K562 (cell line): Measurements from ENCODE around the gene ATP2A2. TPM values are rescaled to one million over a fixed set of nuclear protein-coding genes. Genes with fewer than 3 reads are reported as not detected.
A peak's percentile ranks its signal among the peaks of the same experiment; 100 is the strongest.

ENCODE experiments used
- ATAC-seq: fragments of 200-7000 bp; cut with Tn5 transposase; 3 replicates; pipeline ENCODE4 v1.9.1; 2020; ENCODE audit warnings: moderate library complexity
- BruUV-seq: library from RNA; stranded (reverse); fragments of 400-500 nt; replicated peaks from 2 replicates; lab custom pipeline; 2021; lab: Mats Ljungman, UMichigan
- CTCF ChIA-PET: fragments of 300-600 bp; formaldehyde crosslinking; extraction: SDS; loops from one replicate; lab custom pipeline; 2021; ENCODE audit warnings: low intra/inter-chr PET ratio; lab: Yijun Ruan, JAX
- POLR2A ChIA-PET: fragments of 300-600, 350-650 bp; sonication (Branson Sonifier 250); formaldehyde crosslinking; extraction: SDS; loops from one replicate; lab custom pipeline; 2021; ENCODE audit warnings: antibody characterized with exemption, inconsistent platforms; lab: Yijun Ruan, JAX
- DNase-seq, 4 experiments: peaks; one replicate each; pipeline versions ENCODE4 v3.0.0 to v3.0.0-alpha.2; 2011 to 2018; ENCODE audit warnings: low spot score in 3 of 4, mixed read lengths in 3 of 4; ENCODE audit errors: extremely low read depth in 1 of 4
- FAIRE-seq: peaks from 2 replicates; lab custom pipeline; 2011; peaks lifted over from hg19 to GRCh38; lab: Jason Lieb, UNC
- H2AFZ ChIP-seq: 2 replicates; pipeline ENCODE4 v1.6.0; 2011; ENCODE audit warnings: low read depth, low read length, control low read depth, inconsistent platforms
- H3K27ac ChIP-seq: fragments of 200-600 bp; 3 replicates; pipeline ENCODE4 v1.8.0; 2011; ENCODE audit warnings: low read depth, mild to moderate bottlenecking, control low read depth, inconsistent platforms, low read length, moderate library complexity, mixed read lengths; ENCODE audit errors: extremely low read depth
- H3K27me3 ChIP-seq, 2 experiments: fragments of 300-600 bp in 1 of 2; 2 replicates in 1 of 2; 3 replicates in 1 of 2; pipeline versions ENCODE4 v1.6.0 to v1.8.0; 2011; ENCODE audit warnings: inconsistent platforms in 2 of 2, low read length in 2 of 2, mild to moderate bottlenecking in 1 of 2, mixed read lengths in 1 of 2, moderate library complexity in 1 of 2; ENCODE audit not compliant: control insufficient read depth in 2 of 2, insufficient read depth in 2 of 2
- H3K36me3 ChIP-seq: fragments of 300-600 bp; 3 replicates; pipeline ENCODE4 v1.8.0; 2011; ENCODE audit warnings: mild to moderate bottlenecking, low read length, inconsistent platforms; ENCODE audit not compliant: control insufficient read depth, insufficient read depth
- H3K4me1 ChIP-seq, 2 experiments: fragments of 200-600 bp in 1 of 2; replicated peaks in 1 of 2; 2 replicates in 1 of 2; 3 replicates in 1 of 2; pipeline versions ENCODE4 v1.5.1 to v1.8.0; 2011; ENCODE audit warnings: inconsistent platforms in 2 of 2, low read length in 2 of 2, mild to moderate bottlenecking in 1 of 2, mixed read lengths in 1 of 2, moderate library complexity in 1 of 2; ENCODE audit not compliant: control insufficient read depth in 2 of 2, insufficient read depth in 2 of 2
- H3K4me2 ChIP-seq: 2 replicates; pipeline ENCODE4 v1.6.1; 2011; ENCODE audit warnings: low read length, control low read depth, inconsistent platforms, mixed read lengths; ENCODE audit not compliant: insufficient read depth
- H3K4me3 ChIP-seq: fragments of 200-600 bp; sonication (generic), shearing (Covaris generic); 2 replicates; pipeline ENCODE4 v1.5.1; 2016; ENCODE audit warnings: control low read depth, inconsistent platforms
- H3K79me2 ChIP-seq: fragments of 200-600 bp; 3 replicates; pipeline ENCODE4 v1.8.0; 2011; ENCODE audit warnings: low read length, inconsistent platforms; ENCODE audit not compliant: control insufficient read depth, insufficient read depth
- H3K9ac ChIP-seq, 2 experiments: 2 replicates each; pipeline versions ENCODE4 v1.6.0 to v1.6.1; 2011; ENCODE audit warnings: low read depth in 2 of 2, low read length in 2 of 2, control low read depth in 1 of 2, inconsistent platforms in 1 of 2, mild to moderate bottlenecking in 1 of 2, mixed read lengths in 1 of 2; ENCODE audit not compliant: insufficient read depth in 1 of 2
- H3K9me1 ChIP-seq: one replicate; pipeline ENCODE4 v1.6.0; 2011; ENCODE audit warnings: inconsistent platforms, mild to moderate bottlenecking, low read length, moderate library complexity; ENCODE audit not compliant: control insufficient read depth, insufficient read depth
- H3K9me3 ChIP-seq: replicated peaks from 2 replicates; pipeline ENCODE4 v1.5.1; 2011; ENCODE audit warnings: low read depth, low read length, inconsistent platforms; ENCODE audit not compliant: control insufficient read depth, insufficient read depth
- H4K20me1 ChIP-seq: replicated peaks from 2 replicates; pipeline ENCODE4 v1.6.1; 2011; ENCODE audit warnings: low read length, inconsistent platforms, mixed read lengths; ENCODE audit not compliant: control insufficient read depth, insufficient read depth
- ARID1B ChIP-seq: fragments of 450-650 bp; IDR thresholded peaks from 2 replicates; pipeline ENCODE4 v1.6.1; 2016; ENCODE audit warnings: antibody characterized with exemption, mild to moderate bottlenecking, inconsistent platforms
- CBFA2T2 ChIP-seq: fragments of 450-650 bp; conservative IDR thresholded peaks from 2 replicates; pipeline ENCODE4 v1.6.1; 2017; ENCODE audit warnings: mild to moderate bottlenecking
- CEBPB ChIP-seq: fragments of 450-650 bp; IDR thresholded peaks from 2 replicates; pipeline ENCODE4 v1.6.1; 2016; ENCODE audit warnings: missing genetic modification characterization, missing compliant biosample characterization
- CEBPG ChIP-seq, 3 experiments: fragments of 200-800 bp in 1 of 3; sonication (Bioruptor generic) in 1 of 3; sonication (generic) in 1 of 3; formaldehyde crosslinking in 1 of 3; IDR thresholded peaks in 2 of 3; conservative IDR thresholded peaks in 1 of 3; 2 replicates each; pipeline versions ENCODE4 v1.6.1 to v1.8.0; 2016 to 2022; ENCODE audit warnings: missing compliant biosample characterization in 2 of 3, missing genetic modification characterization in 2 of 3, mild to moderate bottlenecking in 1 of 3, missing genetic modification reagents in 1 of 3
- DMBX1 ChIP-seq: fragments of 250-450 bp; sonication (Bioruptor Pico); IDR thresholded peaks from 2 replicates; pipeline ENCODE4 v1.8.0; 2022; ENCODE audit warnings: inconsistent platforms, mild to moderate bottlenecking, moderate library complexity, borderline replicate concordance
- GTF2E2 ChIP-seq: fragments of 200-800 bp; sonication (Bioruptor generic); IDR thresholded peaks from 2 replicates; pipeline ENCODE4 v1.6.1; 2016; ENCODE audit warnings: missing genetic modification characterization, missing compliant biosample characterization
- HMBOX1 ChIP-seq: sonication (generic); IDR thresholded peaks from 2 replicates; pipeline ENCODE4 v1.6.1; 2016
- JUN ChIP-seq, 2 experiments: sonication (generic) in 1 of 2; formaldehyde crosslinking in 1 of 2; IDR thresholded peaks; 2 replicates each; pipeline versions ENCODE4 v1.6.1 to v1.8.0; 2012 to 2022; ENCODE audit warnings: borderline replicate concordance in 2 of 2, mild to moderate bottlenecking in 2 of 2, improper control_type of control experiment in 1 of 2, low read depth in 1 of 2, low read length in 1 of 2, missing genetic modification reagents in 1 of 2
- JUND ChIP-seq, 2 experiments: IDR thresholded peaks; 2 replicates in 1 of 2; 3 replicates in 1 of 2; pipeline ENCODE4 v1.6.1; 2011; ENCODE audit warnings: borderline replicate concordance in 2 of 2, low read depth in 2 of 2, low read length in 2 of 2, improper control_type of control experiment in 1 of 2, missing biosample characterization in 1 of 2, missing genetic modification characterization in 1 of 2, missing genetic modification reagents in 1 of 2
- PHF8 ChIP-seq: fragments of 200-600 bp; sonication (generic); IDR thresholded peaks from 2 replicates; pipeline ENCODE4 v1.6.1; 2012; ENCODE audit warnings: mixed run types, mild to moderate bottlenecking, inconsistent platforms, low read length, moderate library complexity, borderline replicate concordance
- RUNX1 ChIP-seq: sonication (generic); IDR thresholded peaks from 2 replicates; pipeline ENCODE4 v1.6.1; 2016; ENCODE audit warnings: antibody characterized with exemption, low read depth
- TRIM24 ChIP-seq, 2 experiments: fragments of 450-650 bp; IDR thresholded peaks; 2 replicates each; pipeline ENCODE4 v1.6.1; 2016
- VEZF1 ChIP-seq: fragments of 200-800 bp; sonication (Bioruptor generic); IDR thresholded peaks from 2 replicates; pipeline ENCODE4 v1.6.1; 2017; ENCODE audit warnings: missing genetic modification characterization, missing compliant biosample characterization
- ZKSCAN8 ChIP-seq: fragments of 200-800 bp; sonication (Bioruptor generic); IDR thresholded peaks from 2 replicates; pipeline ENCODE4 v1.6.1; 2016; ENCODE audit warnings: missing genetic modification characterization, missing compliant biosample characterization
- ZNF589 ChIP-seq: fragments of 200-800 bp; sonication (Bioruptor generic); IDR thresholded peaks from 2 replicates; pipeline ENCODE4 v1.6.1; 2016; ENCODE audit warnings: low read depth, missing genetic modification characterization, missing compliant biosample characterization
- WGBS: fragments of 100-300 bp; shearing (Covaris generic); methylation state at CpG from one replicate; pipeline ENCODE4 v1.1.6; 2016; ENCODE audit warnings: low coverage, mixed read lengths; ENCODE audit not compliant: insufficient coverage; ENCODE audit errors: missing lambda C conversion rate; 5-methylcytosine and 5-hydroxymethylcytosine counted together
- in situ Hi-C: fragments of 300-500 bp; cut with MboI; formaldehyde crosslinking; loops from 4 replicates; pipeline ENCODE4 v1.15.0; 2018; ENCODE audit warnings: inconsistent platforms, mixed read lengths
- intact Hi-C: fragments of 100-400 bp; cut with micrococcal nuclease; formaldehyde crosslinking; loops from 2 replicates; pipeline ENCODE4 v1.14.2; 2022
- polyA plus RNA-seq, 8 experiments: library from polyadenylated mRNA; depleted of rRNA in 4 of 8; stranded (reverse) in 5 of 8; unstranded in 3 of 8; fragments of >200 nt; fragmentation: Nextera tagmentation in 2 of 8; fragmentation: Illumina TruSeq in 1 of 8; extraction: Ambion mirVana in 2 of 8; extraction: Trizol in 1 of 8; gene quantifications; 2 replicates each; pipeline versions ENCODE4 v1.2.1 to v1.2.3, GENCODE V29; 2011 to 2014; ENCODE audit warnings: inconsistent platforms in 1 of 8, missing spikeins in 1 of 8
- total RNA-seq, 7 experiments: library from RNA; depleted of rRNA in 6 of 7; stranded (reverse); fragments of >200 nt in 6 of 7; fragmentation: Illumina TruSeq in 2 of 7; extraction: Trizol in 2 of 7; gene quantifications; 2 replicates each; pipeline versions ENCODE4 v1.2.1 to v1.2.3, GENCODE V29; 2011 to 2021; ENCODE audit warnings: low replicate concordance in 1 of 7
- TF ChIP-seq, protein P1 (sequence below), 2 experiments: fragments of 200-800 bp in 1 of 2; sonication (Bioruptor generic) in 1 of 2; sonication (generic) in 1 of 2; formaldehyde crosslinking in 1 of 2; IDR thresholded peaks in 1 of 2; conservative IDR thresholded peaks in 1 of 2; 2 replicates each; pipeline versions ENCODE4 v1.5.0 to v1.6.1; 2016 to 2020; ENCODE audit warnings: missing compliant biosample characterization in 1 of 2, missing genetic modification characterization in 1 of 2, missing genetic modification reagents in 1 of 2

ATP2A2 gene
- total and polyA plus RNA-seq, 9 of the 15 experiments (the other 6 are each of a cell fraction or from before 2014, with no cell fraction given), result 5.2 to 205 (median 51.6) TPM

- Histone ChIP-seq H3K79me2 (peaks cover 96% of the 10 kb centered on the region), H4K20me1 (peaks cover 6% of the 10 kb centered on the region; the same call in 1 of the 2 replicates), H3K9me3 (no peaks in the 10 kb centered on the region), H3K27me3 (no peaks in the 10 kb centered on the region), H3K4me2 (no peak overlapping the region), H3K9ac (no peak overlapping the region), H3K9me1 (no peaks in the 10 kb centered on the region), H3K4me1 (no peaks in the 10 kb centered on the region; a peak in 1 of 5 replicates), H3K27ac (no peak overlapping the region), H2AFZ (no peak overlapping the region), H3K4me3 (no peak overlapping the region), H3K36me3 (peaks cover 71% of the 10 kb centered on the region)
- ChIA-PET POLR2A (no interaction called here), CTCF (no interaction called here)
- in situ Hi-C loops (no loop called here), intact Hi-C loops (no loop called here)
- FAIRE-seq (no peak), ATAC-seq (no peak), DNase-seq (no peak)
- BruUV-seq, result no TSS peak
- WGBS, result 22% methylated on average over 2 of the region's 2 CpGs
- no peak for TF ChIP-seq RUNX1
- TF ChIP-seq CEBPB (tag), result peak; percentile 91
- TF ChIP-seq PHF8, result no peak
- TF ChIP-seq, protein P1, sequence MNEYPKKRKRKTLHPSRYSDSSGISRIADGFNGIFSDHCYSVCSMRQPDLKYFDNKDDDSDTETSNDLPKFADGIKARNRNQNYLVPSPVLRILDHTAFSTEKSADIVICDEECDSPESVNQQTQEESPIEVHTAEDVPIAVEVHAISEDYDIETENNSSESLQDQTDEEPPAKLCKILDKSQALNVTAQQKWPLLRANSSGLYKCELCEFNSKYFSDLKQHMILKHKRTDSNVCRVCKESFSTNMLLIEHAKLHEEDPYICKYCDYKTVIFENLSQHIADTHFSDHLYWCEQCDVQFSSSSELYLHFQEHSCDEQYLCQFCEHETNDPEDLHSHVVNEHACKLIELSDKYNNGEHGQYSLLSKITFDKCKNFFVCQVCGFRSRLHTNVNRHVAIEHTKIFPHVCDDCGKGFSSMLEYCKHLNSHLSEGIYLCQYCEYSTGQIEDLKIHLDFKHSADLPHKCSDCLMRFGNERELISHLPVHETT (CRISPR knock-in tag; conservative IDR thresholded peaks at IDR 0.05 in 1 of 2, IDR thresholded peaks at IDR 0.05 in 1 of 2), result peak in 1 of 2 experiments; percentile 26; a peak in 1 of 4 replicates
- 0 out of 2 replicates have a peak, but pooled peaks have one; percentile 44 for TF ChIP-seq ZNF589 (CRISPR knock-in tag)
- 0 out of 2 replicates have a peak, but pooled peaks have one; percentile 6 for TF ChIP-seq CBFA2T2
- no peak for TF ChIP-seq JUN (IDR thresholded peaks at IDR 0.05; ENCODE audit: borderline replicate concordance, low read depth, low read length)
- 0 out of 2 replicates have a peak, but pooled peaks have one; percentile 14 for TF ChIP-seq JUN (CRISPR knock-in tag; IDR thresholded peaks at IDR 0.05; ENCODE audit: borderline replicate concordance)
- no peak for TF ChIP-seq GTF2E2 (tag)
- peak; percentile 13; the same call in 1 of the 2 replicates for TF ChIP-seq ARID1B
- TF ChIP-seq JUND (IDR thresholded peaks at IDR 0.05; ENCODE audit: borderline replicate concordance, low read depth, low read length), result peak; percentile 43; the same call in 1 of the 2 replicates
- TF ChIP-seq JUND (tag; IDR thresholded peaks at IDR 0.05; ENCODE audit: borderline replicate concordance, low read depth, low read length), result no peak
- no peak for TF ChIP-seq DMBX1 (CRISPR knock-in tag)
- TF ChIP-seq TRIM24 (IDR thresholded peaks at IDR 0.05), result 0 out of 4 replicates have a peak, but pooled peaks have one; percentile 7 to 8
- TF ChIP-seq CEBPG (CRISPR knock-in tag; IDR thresholded peaks at IDR 0.05), result peak; percentile 33; the same call in 1 of the 2 replicates
- TF ChIP-seq CEBPG (tag; conservative IDR thresholded peaks at IDR 0.05 in 1 of 2, IDR thresholded peaks at IDR 0.05 in 1 of 2), result peak in 1 of 2 experiments; percentile 87; a peak in 3 of 4 replicates
- peak; percentile 69; the same call in 1 of the 2 replicates for TF ChIP-seq ZKSCAN8 (CRISPR knock-in tag)
- TF ChIP-seq HMBOX1, result no peak
- peak; percentile 21; the same call in 1 of the 2 replicates for TF ChIP-seq VEZF1
Observed at GRCh38 chr12:110314308-110314707, 33.3 kb downstream of the ATP2A2 start.
